Measurements from ENCODE around the gene TBC1D8.

The TBC1D8 gene

DNA sequence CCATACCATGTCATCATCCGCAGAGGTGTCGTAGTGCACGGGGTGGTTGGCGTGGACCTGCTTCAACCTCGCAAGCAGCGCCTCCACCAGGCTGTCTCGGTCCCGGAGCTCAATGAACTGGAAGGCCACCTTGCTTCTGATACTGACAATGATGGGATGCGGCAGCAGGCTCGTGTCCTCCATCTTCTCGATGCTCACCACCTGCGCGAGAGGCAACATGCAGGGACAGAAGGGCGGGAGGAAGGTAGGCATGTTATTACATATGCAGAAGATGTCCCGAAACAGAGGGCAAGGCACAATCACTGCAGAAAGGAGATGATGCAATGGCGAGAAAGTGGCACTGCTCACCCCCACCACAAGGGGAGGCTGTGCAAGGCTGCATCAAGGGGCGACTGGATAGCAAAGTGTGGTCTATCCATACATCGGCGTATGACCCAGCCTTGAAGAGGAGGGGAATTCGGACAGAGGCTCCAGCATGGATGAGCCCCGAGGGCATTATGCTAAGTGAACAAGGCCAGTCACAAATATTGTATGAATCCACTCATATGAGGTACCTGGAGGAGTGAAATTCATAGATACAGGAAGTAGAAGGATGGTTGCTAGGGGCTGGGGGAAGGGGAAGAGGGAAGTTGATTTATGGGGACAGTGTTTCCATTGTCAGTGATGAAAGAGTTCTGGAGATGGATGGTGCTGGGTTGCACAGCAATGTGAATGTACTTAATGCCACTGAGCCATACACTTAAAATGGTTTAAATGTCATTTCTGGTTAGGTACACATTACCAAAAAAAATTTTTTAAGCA, 112.5 kb downstream of the TBC1D8 start:
- peak; percentile 61; the same call in 1 of the 2 replicates for TF ChIP-seq GABPA (IDR thresholded peaks at IDR 0.05; ENCODE audit: low read depth)
- TF ChIP-seq SPI1 (IDR thresholded peaks at IDR 0.05; ENCODE audit: borderline replicate concordance, low read depth) = no peak
- TF ChIP-seq, protein P1, sequence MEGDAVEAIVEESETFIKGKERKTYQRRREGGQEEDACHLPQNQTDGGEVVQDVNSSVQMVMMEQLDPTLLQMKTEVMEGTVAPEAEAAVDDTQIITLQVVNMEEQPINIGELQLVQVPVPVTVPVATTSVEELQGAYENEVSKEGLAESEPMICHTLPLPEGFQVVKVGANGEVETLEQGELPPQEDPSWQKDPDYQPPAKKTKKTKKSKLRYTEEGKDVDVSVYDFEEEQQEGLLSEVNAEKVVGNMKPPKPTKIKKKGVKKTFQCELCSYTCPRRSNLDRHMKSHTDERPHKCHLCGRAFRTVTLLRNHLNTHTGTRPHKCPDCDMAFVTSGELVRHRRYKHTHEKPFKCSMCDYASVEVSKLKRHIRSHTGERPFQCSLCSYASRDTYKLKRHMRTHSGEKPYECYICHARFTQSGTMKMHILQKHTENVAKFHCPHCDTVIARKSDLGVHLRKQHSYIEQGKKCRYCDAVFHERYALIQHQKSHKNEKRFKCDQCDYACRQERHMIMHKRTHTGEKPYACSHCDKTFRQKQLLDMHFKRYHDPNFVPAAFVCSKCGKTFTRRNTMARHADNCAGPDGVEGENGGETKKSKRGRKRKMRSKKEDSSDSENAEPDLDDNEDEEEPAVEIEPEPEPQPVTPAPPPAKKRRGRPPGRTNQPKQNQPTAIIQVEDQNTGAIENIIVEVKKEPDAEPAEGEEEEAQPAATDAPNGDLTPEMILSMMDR (IDR thresholded peaks at IDR 0.05; ENCODE audit: insufficient read depth, low read length) = peak; percentile 86
- TF ChIP-seq POLR2AphosphoS5 (IDR thresholded peaks at IDR 0.05; ENCODE audit: low read depth) = no peak
- TF ChIP-seq, protein P2, sequence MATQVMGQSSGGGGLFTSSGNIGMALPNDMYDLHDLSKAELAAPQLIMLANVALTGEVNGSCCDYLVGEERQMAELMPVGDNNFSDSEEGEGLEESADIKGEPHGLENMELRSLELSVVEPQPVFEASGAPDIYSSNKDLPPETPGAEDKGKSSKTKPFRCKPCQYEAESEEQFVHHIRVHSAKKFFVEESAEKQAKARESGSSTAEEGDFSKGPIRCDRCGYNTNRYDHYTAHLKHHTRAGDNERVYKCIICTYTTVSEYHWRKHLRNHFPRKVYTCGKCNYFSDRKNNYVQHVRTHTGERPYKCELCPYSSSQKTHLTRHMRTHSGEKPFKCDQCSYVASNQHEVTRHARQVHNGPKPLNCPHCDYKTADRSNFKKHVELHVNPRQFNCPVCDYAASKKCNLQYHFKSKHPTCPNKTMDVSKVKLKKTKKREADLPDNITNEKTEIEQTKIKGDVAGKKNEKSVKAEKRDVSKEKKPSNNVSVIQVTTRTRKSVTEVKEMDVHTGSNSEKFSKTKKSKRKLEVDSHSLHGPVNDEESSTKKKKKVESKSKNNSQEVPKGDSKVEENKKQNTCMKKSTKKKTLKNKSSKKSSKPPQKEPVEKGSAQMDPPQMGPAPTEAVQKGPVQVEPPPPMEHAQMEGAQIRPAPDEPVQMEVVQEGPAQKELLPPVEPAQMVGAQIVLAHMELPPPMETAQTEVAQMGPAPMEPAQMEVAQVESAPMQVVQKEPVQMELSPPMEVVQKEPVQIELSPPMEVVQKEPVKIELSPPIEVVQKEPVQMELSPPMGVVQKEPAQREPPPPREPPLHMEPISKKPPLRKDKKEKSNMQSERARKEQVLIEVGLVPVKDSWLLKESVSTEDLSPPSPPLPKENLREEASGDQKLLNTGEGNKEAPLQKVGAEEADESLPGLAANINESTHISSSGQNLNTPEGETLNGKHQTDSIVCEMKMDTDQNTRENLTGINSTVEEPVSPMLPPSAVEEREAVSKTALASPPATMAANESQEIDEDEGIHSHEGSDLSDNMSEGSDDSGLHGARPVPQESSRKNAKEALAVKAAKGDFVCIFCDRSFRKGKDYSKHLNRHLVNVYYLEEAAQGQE (IDR thresholded peaks at IDR 0.05; ENCODE audit: insufficient replicate concordance, low read depth) = no peak
- no peak overlapping the region for H3K27ac ChIP-seq (replicated peaks)
- DNase-seq (ENCODE audit: low read depth in 1 of 2, low spot score in 1 of 2) = peak; percentile 54 to 77
- no peaks in the 10 kb centered on the region for H3K27me3 ChIP-seq (ENCODE audit: insufficient read depth, poor library complexity, severe bottlenecking)
- H3K4me3 ChIP-seq (replicated peaks; ENCODE audit: insufficient read depth, low read length) = no peak overlapping the region

DNA sequence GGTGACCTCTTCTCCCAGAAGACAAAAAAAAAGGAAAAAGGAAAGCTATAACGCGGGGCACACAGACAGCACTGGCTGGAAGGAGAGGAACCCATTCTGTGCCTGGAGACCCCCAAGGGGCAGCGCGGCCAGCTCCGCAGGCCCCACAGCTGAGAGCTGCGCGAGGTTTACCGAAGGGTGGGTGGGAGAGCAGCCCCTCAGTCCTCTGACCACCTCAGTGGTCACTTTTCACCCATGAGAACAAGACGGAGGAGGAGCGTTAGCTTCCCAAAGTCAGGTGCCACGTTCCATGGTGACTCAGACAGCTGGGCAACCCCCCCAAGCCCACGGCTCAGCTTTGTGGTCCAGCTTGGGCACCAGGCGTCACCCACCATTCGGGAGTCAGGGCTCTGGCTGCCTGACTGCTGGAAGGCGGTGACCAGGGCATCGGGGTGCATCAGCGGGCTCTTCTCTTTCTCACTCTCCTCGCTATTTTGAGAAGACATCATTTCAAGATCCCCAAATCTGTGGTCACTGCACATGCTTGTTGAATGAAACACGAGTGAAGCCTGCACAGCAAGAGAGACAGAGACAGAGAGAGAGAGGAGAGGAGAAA, 113.9 kb downstream of the TBC1D8 start:
- no peak overlapping the region for H3K27ac ChIP-seq (replicated peaks)
- TF ChIP-seq, protein P1 (IDR thresholded peaks at IDR 0.05; ENCODE audit: insufficient read depth, low read length) = no peak
- no peak for TF ChIP-seq SPI1 (IDR thresholded peaks at IDR 0.05; ENCODE audit: borderline replicate concordance, low read depth)
- no peak for TF ChIP-seq GABPA (IDR thresholded peaks at IDR 0.05; ENCODE audit: low read depth)
- TF ChIP-seq POLR2AphosphoS5 (IDR thresholded peaks at IDR 0.05; ENCODE audit: low read depth) = no peak
- TF ChIP-seq, protein P2 (IDR thresholded peaks at IDR 0.05; ENCODE audit: insufficient replicate concordance, low read depth) = no peak
- no peak overlapping the region for H3K4me3 ChIP-seq (replicated peaks; ENCODE audit: insufficient read depth, low read length)

DNA sequence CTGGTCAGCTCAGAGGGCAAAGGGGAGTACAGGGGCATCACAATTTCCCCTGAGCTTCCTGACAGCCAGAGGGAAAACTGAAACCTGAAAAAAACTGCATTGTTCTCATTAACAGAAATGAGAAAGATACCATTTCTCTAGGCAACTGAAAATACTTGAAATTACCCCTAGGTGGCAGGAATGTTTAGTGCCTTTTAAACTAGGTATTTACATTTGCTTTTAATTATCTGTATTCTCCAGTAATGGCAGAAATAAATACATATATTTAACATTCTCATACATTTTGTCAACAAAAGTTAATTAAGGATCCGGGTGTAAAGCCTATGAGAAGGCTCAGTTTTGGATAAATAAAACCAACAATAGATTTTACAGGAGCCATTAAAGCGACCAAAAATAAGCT, 114.6 kb downstream of the TBC1D8 start:
- Histone ChIP-seq H3K4me3 (replicated peaks; ENCODE audit: insufficient read depth, low read length) (no peak overlapping the region), H3K27me3 (ENCODE audit: insufficient read depth, poor library complexity, severe bottlenecking) (no peaks in the 10 kb centered on the region), H3K27ac (replicated peaks) (no peak overlapping the region)
- DNase-seq (ENCODE audit: low read depth in 1 of 2, low spot score in 1 of 2) = no peak
- TF ChIP-seq POLR2AphosphoS5 (IDR thresholded peaks at IDR 0.05; ENCODE audit: low read depth) = no peak
- no peak for TF ChIP-seq GABPA (IDR thresholded peaks at IDR 0.05; ENCODE audit: low read depth)
- TF ChIP-seq, protein P1 (IDR thresholded peaks at IDR 0.05; ENCODE audit: insufficient read depth, low read length) = peak; percentile 24
- TF ChIP-seq, protein P2 (IDR thresholded peaks at IDR 0.05; ENCODE audit: insufficient replicate concordance, low read depth) = no peak
- TF ChIP-seq SPI1 (IDR thresholded peaks at IDR 0.05; ENCODE audit: borderline replicate concordance, low read depth) = no peak

More for the DNA sequence above, 113.9 kb downstream of the TBC1D8 start:
- no peaks in the 10 kb centered on the region for H3K27me3 ChIP-seq (ENCODE audit: insufficient read depth, poor library complexity, severe bottlenecking)
- DNase-seq (ENCODE audit: low read depth in 1 of 2, low spot score in 1 of 2) = no peak

Measured in HL-60 (cell line).